ENCODE results near the gene SIPA1L3.

DNA sequence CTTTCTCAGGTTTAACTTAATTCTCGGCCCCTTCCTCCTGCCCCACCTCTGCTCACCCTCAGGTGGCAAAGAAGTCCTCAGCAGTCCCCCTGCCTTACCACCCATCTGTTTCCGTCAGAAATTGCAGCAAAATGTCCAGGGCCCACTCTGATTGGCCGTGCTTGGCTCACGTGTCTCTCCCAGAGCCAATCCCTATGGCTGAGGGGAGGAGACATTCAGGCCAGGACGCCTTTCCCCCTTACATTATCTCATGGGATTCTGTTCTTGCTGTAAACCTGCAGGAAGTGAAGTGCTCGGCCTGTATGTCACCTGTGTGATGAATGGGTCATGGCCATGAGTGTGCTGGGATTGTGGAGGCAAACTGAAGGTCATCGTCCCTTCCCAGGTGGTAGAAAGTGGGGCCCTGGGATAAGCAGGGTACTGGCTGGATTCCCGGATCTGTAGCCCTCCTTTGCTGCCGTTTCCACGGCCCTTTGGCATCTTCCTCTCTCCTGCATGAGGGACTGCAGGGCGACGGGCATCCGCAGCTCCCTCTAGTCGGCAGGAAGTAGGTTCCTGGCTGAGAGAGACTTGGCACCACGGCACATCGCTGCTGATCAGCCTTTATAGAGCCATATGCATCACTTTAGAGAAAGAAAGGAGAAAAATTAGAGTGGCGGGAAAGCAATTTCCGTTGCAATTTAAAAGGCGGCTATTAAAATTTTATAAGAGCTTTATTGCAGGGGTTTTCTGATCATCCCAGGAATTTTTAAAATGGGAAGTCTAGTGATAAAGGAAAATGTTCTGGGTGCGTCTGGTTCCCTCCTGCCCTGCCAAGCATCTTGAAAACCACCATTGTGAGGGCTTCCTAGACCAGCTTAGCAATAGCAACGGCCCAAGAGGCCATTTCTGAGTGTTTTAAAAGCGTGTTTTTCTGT, 118.2 kb downstream of the SIPA1L3 start:
- TF ChIP-seq POLR2AphosphoS5 (IDR thresholded peaks at IDR 0.05; ENCODE audit: low read depth, low read length) (no peak), YY1 (IDR thresholded peaks at IDR 0.05; ENCODE audit: low read depth) (no peak), EP300 (IDR thresholded peaks at IDR 0.05; ENCODE audit: borderline replicate concordance in 1 of 2, low read depth in 1 of 2, low read length in 1 of 2) (no peak), NRF1 (IDR thresholded peaks at IDR 0.05; ENCODE audit: low read depth, low read length) (no peak), RXRA (IDR thresholded peaks at IDR 0.05; ENCODE audit: borderline replicate concordance, low read depth) (no peak), TCF12 (IDR thresholded peaks at IDR 0.05) (no peak)
- TF ChIP-seq, protein P1, sequence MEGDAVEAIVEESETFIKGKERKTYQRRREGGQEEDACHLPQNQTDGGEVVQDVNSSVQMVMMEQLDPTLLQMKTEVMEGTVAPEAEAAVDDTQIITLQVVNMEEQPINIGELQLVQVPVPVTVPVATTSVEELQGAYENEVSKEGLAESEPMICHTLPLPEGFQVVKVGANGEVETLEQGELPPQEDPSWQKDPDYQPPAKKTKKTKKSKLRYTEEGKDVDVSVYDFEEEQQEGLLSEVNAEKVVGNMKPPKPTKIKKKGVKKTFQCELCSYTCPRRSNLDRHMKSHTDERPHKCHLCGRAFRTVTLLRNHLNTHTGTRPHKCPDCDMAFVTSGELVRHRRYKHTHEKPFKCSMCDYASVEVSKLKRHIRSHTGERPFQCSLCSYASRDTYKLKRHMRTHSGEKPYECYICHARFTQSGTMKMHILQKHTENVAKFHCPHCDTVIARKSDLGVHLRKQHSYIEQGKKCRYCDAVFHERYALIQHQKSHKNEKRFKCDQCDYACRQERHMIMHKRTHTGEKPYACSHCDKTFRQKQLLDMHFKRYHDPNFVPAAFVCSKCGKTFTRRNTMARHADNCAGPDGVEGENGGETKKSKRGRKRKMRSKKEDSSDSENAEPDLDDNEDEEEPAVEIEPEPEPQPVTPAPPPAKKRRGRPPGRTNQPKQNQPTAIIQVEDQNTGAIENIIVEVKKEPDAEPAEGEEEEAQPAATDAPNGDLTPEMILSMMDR (IDR thresholded peaks at IDR 0.05): no peak
- TF ChIP-seq, protein P2, sequence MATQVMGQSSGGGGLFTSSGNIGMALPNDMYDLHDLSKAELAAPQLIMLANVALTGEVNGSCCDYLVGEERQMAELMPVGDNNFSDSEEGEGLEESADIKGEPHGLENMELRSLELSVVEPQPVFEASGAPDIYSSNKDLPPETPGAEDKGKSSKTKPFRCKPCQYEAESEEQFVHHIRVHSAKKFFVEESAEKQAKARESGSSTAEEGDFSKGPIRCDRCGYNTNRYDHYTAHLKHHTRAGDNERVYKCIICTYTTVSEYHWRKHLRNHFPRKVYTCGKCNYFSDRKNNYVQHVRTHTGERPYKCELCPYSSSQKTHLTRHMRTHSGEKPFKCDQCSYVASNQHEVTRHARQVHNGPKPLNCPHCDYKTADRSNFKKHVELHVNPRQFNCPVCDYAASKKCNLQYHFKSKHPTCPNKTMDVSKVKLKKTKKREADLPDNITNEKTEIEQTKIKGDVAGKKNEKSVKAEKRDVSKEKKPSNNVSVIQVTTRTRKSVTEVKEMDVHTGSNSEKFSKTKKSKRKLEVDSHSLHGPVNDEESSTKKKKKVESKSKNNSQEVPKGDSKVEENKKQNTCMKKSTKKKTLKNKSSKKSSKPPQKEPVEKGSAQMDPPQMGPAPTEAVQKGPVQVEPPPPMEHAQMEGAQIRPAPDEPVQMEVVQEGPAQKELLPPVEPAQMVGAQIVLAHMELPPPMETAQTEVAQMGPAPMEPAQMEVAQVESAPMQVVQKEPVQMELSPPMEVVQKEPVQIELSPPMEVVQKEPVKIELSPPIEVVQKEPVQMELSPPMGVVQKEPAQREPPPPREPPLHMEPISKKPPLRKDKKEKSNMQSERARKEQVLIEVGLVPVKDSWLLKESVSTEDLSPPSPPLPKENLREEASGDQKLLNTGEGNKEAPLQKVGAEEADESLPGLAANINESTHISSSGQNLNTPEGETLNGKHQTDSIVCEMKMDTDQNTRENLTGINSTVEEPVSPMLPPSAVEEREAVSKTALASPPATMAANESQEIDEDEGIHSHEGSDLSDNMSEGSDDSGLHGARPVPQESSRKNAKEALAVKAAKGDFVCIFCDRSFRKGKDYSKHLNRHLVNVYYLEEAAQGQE (IDR thresholded peaks at IDR 0.05; ENCODE audit: low read depth, low read length): no peak

All from SK-N-SH (cell line).